Type B pancreatic cell (in vitro differentiated cells): ENCODE measurements around the gene GTF2H1. TPM values are rescaled to one million over a fixed set of nuclear protein-coding genes. Genes with fewer than 3 reads are reported as not detected.
A peak's percentile ranks its signal among the peaks of the same experiment; 100 is the strongest.

Experiments
- DNase-seq: peaks from one replicate; pipeline ENCODE4 v3.0.0; 2021; ENCODE audit warnings: mixed read lengths; ENCODE audit not compliant: unreplicated experiment; ENCODE audit errors: extremely low spot score
- H3K27ac Mint-ChIP-seq: 2 replicates; pipeline ENCODE4 v1.8.0; 2021; ENCODE audit warnings: mild to moderate bottlenecking, mixed read lengths
- H3K27me3 Mint-ChIP-seq: 2 replicates; pipeline ENCODE4 v1.8.0; 2021; ENCODE audit warnings: mixed read lengths
- H3K36me3 Mint-ChIP-seq: 2 replicates; pipeline ENCODE4 v1.8.0; 2021; ENCODE audit warnings: mixed read lengths
- H3K4me1 Mint-ChIP-seq: one replicate; pipeline ENCODE4 v1.8.0; 2021; ENCODE audit warnings: mixed read lengths; ENCODE audit not compliant: unreplicated experiment
- H3K4me3 Mint-ChIP-seq: 2 replicates; pipeline ENCODE4 v1.8.0; 2021; ENCODE audit warnings: mild to moderate bottlenecking, mixed read lengths
- H3K9me3 Mint-ChIP-seq: 2 replicates; pipeline ENCODE4 v1.8.0; 2021; ENCODE audit warnings: mixed read lengths
- CTCF ChIP-seq: fragments of 200-600 bp; sonication (generic); conservative IDR thresholded peaks from 2 replicates; pipeline ENCODE4 v1.5.0; 2021; ENCODE audit warnings: antibody characterized with exemption, mild to moderate bottlenecking
- total RNA-seq: library from RNA; stranded (reverse); gene quantifications from 2 replicates; pipeline ENCODE4 v1.2.1, GENCODE V29; 2021; ENCODE audit warnings: low replicate concordance

Gene GTF2H1
- total RNA-seq, 1 donor from 2014 or later: 41.6 TPM

GRCh38 chr11:18367431-18367830, 45.1 kb downstream of the GTF2H1 start:
- H3K9me3 Mint-ChIP-seq: no peaks in the 10 kb centered on the region
- no peak for TF ChIP-seq CTCF
- no peaks in the 10 kb centered on the region for H3K27me3 Mint-ChIP-seq
- DNase-seq: no peak
- no peaks in the 10 kb centered on the region for H3K4me1 Mint-ChIP-seq
- H3K4me3 Mint-ChIP-seq: no peak overlapping the region
- H3K36me3 Mint-ChIP-seq: peaks cover 13% of the 10 kb centered on the region
- no peak overlapping the region for H3K27ac Mint-ChIP-seq

- H3K27ac Mint-ChIP-seq: no peak overlapping the region
- H3K27me3 Mint-ChIP-seq: no peaks in the 10 kb centered on the region
- no peak overlapping the region for H3K4me3 Mint-ChIP-seq
- no peak for TF ChIP-seq CTCF
- H3K9me3 Mint-ChIP-seq: no peaks in the 10 kb centered on the region
- peaks cover 13% of the 10 kb centered on the region for H3K36me3 Mint-ChIP-seq
- DNase-seq: no peak
- no peaks in the 10 kb centered on the region for H3K4me1 Mint-ChIP-seq
These were observed 45.9 kb downstream of the GTF2H1 start for GRCh38 chr11:18368221-18368620.

DNA sequence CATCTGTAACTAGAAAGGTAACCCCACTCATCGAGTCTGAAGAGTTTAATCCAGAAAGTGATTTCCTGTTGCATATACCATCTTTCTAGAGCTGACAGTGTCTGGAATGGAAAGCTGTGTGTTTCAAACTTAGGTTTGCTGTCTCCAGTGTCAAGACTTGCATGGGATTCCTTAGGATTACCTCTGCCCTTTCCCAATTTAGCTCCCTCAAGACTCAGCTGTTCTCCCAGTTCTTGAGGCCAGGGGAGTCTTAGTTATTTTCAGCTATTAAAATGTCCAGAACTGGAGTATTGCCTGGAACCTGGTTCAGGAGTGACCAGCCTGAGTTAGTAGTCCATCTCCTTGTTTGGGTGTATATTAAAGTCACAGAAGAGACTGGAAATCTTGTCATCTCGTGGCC, 47.0 kb downstream of the GTF2H1 start:
- no peaks in the 10 kb centered on the region for H3K27me3 Mint-ChIP-seq
- no peak overlapping the region for H3K27ac Mint-ChIP-seq
- H3K4me3 Mint-ChIP-seq: no peak overlapping the region
- H3K4me1 Mint-ChIP-seq: no peaks in the 10 kb centered on the region
- no peaks in the 10 kb centered on the region for H3K9me3 Mint-ChIP-seq
- DNase-seq: no peak
- peaks cover 8% of the 10 kb centered on the region for H3K36me3 Mint-ChIP-seq
- TF ChIP-seq CTCF: no peak

DNA sequence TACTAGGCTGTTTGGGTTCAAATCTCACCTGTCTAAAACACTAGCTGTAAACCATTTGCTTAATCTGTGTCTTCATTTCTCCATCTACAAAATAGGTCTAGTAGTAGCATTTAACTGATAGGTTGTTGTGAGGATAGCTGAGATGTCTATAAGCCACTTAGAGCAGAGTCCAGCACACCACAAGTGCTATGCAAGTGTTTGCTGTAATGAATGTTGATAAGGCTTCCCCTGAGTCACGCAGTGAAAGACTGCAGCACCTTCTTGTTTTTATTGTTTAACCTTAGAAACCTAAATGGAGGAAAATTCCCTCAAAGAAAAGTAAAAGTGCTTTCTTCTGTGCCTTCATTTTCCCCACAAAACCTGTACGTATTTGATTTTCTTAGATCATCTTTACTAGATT, 48.9 kb downstream of the GTF2H1 start:
- no peak for TF ChIP-seq CTCF
- Mint-ChIP-seq H3K27ac (peak overlapping the region; percentile 51), H3K4me3 (no peak overlapping the region), H3K9me3 (no peaks in the 10 kb centered on the region), H3K36me3 (peaks cover 1% of the 10 kb centered on the region), H3K27me3 (no peaks in the 10 kb centered on the region), H3K4me1 (no peaks in the 10 kb centered on the region)
- no peak for DNase-seq

DNA sequence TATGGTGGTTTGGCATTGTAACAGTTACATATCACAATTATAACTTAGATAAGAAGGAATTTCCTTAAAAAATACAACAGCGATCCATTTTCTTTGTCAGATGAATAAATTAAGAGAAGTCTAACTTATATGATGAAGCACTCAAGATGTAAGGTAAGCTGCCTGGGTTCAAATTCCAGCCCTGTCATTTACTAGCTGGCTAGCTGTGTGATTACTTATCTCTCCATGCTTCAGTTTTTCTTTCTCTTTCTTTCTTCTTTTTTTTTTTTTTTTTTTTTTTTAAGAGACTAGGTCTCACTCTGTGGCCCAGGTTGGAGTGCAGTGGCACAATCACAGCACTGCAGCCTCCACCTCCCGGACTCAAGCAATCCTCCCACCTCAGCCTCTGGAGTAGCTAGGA, 49.8 kb downstream of the GTF2H1 start:
- H3K4me1 Mint-ChIP-seq: no peaks in the 10 kb centered on the region
- H3K27me3 Mint-ChIP-seq: no peaks in the 10 kb centered on the region
- H3K27ac Mint-ChIP-seq: no peak overlapping the region
- no peaks in the 10 kb centered on the region for H3K36me3 Mint-ChIP-seq
- no peak for TF ChIP-seq CTCF
- DNase-seq: no peak
- no peaks in the 10 kb centered on the region for H3K9me3 Mint-ChIP-seq
- H3K4me3 Mint-ChIP-seq: no peak overlapping the region

DNA sequence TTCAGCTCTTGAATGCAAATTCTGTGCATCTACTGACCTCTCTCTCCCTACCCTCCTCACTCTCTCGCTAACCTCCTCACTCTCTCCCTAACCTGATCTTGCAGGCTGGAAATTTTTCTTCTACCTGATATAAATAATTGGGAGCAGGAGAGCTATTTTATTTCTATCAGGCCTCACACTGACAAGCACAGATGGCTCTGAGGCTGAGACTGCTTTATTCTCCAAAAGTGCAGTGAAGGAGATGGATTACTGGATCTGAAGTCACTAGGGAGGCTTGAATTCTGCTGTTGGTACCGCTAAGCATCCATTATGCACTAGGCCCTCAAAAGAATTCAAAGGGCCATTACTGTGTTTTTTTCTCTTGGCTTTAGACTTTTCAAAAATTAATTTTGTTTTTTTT, 52.6 kb downstream of the GTF2H1 start:
- TF ChIP-seq CTCF: no peak
- no peaks in the 10 kb centered on the region for H3K36me3 Mint-ChIP-seq
- no peaks in the 10 kb centered on the region for H3K27me3 Mint-ChIP-seq
- no peaks in the 10 kb centered on the region for H3K4me1 Mint-ChIP-seq
- no peak for DNase-seq
- no peak overlapping the region for H3K4me3 Mint-ChIP-seq
- H3K9me3 Mint-ChIP-seq: no peaks in the 10 kb centered on the region
- H3K27ac Mint-ChIP-seq: no peak overlapping the region
